Neuron (in vitro differentiated cells): ENCODE measurements around the gene SFRP5.
A peak's percentile ranks its signal among the peaks of the same experiment; 100 is the strongest.

Source experiments
- H2AFZ ChIP-seq: one replicate; pipeline ENCODE4 v1.6.1; 2013; ENCODE audit warnings: low read depth, mild to moderate bottlenecking, inconsistent platforms, low read length, moderate library complexity
- H3K27me3 ChIP-seq: one replicate; pipeline ENCODE4 v1.6.1; 2013; ENCODE audit warnings: low read length; ENCODE audit not compliant: insufficient read depth
- H3K36me3 ChIP-seq: one replicate; pipeline ENCODE4 v1.6.1; 2013; ENCODE audit warnings: low read length; ENCODE audit not compliant: insufficient read depth
- H3K4me1 ChIP-seq: one replicate; pipeline ENCODE4 v1.6.1; 2013; ENCODE audit warnings: low read length; ENCODE audit not compliant: insufficient read depth
- H3K4me3 ChIP-seq: 2 replicates; pipeline ENCODE4 v1.5.1; 2013; ENCODE audit warnings: mild to moderate bottlenecking, low read length, moderate library complexity
- H3K9me3 ChIP-seq: one replicate; pipeline ENCODE4 v1.6.1; 2013; ENCODE audit warnings: low read length

The SFRP5 gene

GRCh38 chr10:97781618-97782331, 10.0 kb upstream of the SFRP5 start:
- H3K4me3 ChIP-seq: no peak overlapping the region
- peaks cover 13% of the 10 kb centered on the region for H3K4me1 ChIP-seq
- no peak overlapping the region for H2AFZ ChIP-seq
- peaks cover 25% of the 10 kb centered on the region for H3K27me3 ChIP-seq
- no peaks in the 10 kb centered on the region for H3K9me3 ChIP-seq
- no peaks in the 10 kb centered on the region for H3K36me3 ChIP-seq

- Histone ChIP-seq H3K4me1 (peaks cover 13% of the 10 kb centered on the region), H3K4me3 (no peak overlapping the region), H3K27me3 (peaks cover 21% of the 10 kb centered on the region), H2AFZ (no peak overlapping the region), H3K36me3 (no peaks in the 10 kb centered on the region), H3K9me3 (no peaks in the 10 kb centered on the region)
These were observed 9.2 kb upstream of the SFRP5 start for GRCh38 chr10:97780841-97781617.

- Histone ChIP-seq H3K9me3 (no peaks in the 10 kb centered on the region), H3K4me3 (no peak overlapping the region), H3K36me3 (no peaks in the 10 kb centered on the region), H2AFZ (no peak overlapping the region), H3K4me1 (peaks cover 13% of the 10 kb centered on the region), H3K27me3 (peaks cover 24% of the 10 kb centered on the region)
These were observed 8.2 kb upstream of the SFRP5 start for GRCh38 chr10:97779975-97780374.

GRCh38 chr10:97779492-97779891, 7.7 kb upstream of the SFRP5 start:
- no peaks in the 10 kb centered on the region for H3K36me3 ChIP-seq
- no peak overlapping the region for H3K4me3 ChIP-seq
- no peaks in the 10 kb centered on the region for H3K9me3 ChIP-seq
- H3K4me1 ChIP-seq: peaks cover 13% of the 10 kb centered on the region
- peaks cover 28% of the 10 kb centered on the region for H3K27me3 ChIP-seq
- no peak overlapping the region for H2AFZ ChIP-seq

GRCh38 chr10:97778452-97779302, 6.9 kb upstream of the SFRP5 start:
- no peak overlapping the region for H3K4me3 ChIP-seq
- peaks cover 31% of the 10 kb centered on the region for H3K27me3 ChIP-seq
- H3K9me3 ChIP-seq: no peaks in the 10 kb centered on the region
- no peak overlapping the region for H2AFZ ChIP-seq
- H3K36me3 ChIP-seq: no peaks in the 10 kb centered on the region
- H3K4me1 ChIP-seq: peaks cover 8% of the 10 kb centered on the region

- Histone ChIP-seq H3K36me3 (no peaks in the 10 kb centered on the region), H3K9me3 (no peaks in the 10 kb centered on the region), H3K4me1 (peaks cover 8% of the 10 kb centered on the region), H3K27me3 (peaks cover 47% of the 10 kb centered on the region), H3K4me3 (no peak overlapping the region), H2AFZ (no peak overlapping the region)
These were observed 5.3 kb upstream of the SFRP5 start for GRCh38 chr10:97777143-97777542.

GRCh38 chr10:97774811-97775294, 3.1 kb upstream of the SFRP5 start:
- Histone ChIP-seq H3K27me3 (peaks cover 53% of the 10 kb centered on the region), H3K36me3 (no peaks in the 10 kb centered on the region), H2AFZ (no peak overlapping the region), H3K9me3 (no peaks in the 10 kb centered on the region), H3K4me1 (peaks cover 3% of the 10 kb centered on the region), H3K4me3 (no peak overlapping the region)

- no peak overlapping the region for H3K4me3 ChIP-seq
- H3K36me3 ChIP-seq: no peaks in the 10 kb centered on the region
- H3K4me1 ChIP-seq: peaks cover 15% of the 10 kb centered on the region
- no peaks in the 10 kb centered on the region for H3K9me3 ChIP-seq
- no peak overlapping the region for H2AFZ ChIP-seq
- H3K27me3 ChIP-seq: peaks cover 50% of the 10 kb centered on the region
These were observed 1.3 kb upstream of the SFRP5 start for GRCh38 chr10:97773096-97773495.

GRCh38 chr10:97771055-97771891, 526 bp downstream of the SFRP5 start:
- Histone ChIP-seq H3K9me3 (no peaks in the 10 kb centered on the region), H3K4me3 (peak overlapping the region; percentile 39), H3K4me1 (peaks cover 15% of the 10 kb centered on the region), H3K27me3 (peaks cover 50% of the 10 kb centered on the region), H2AFZ (no peak overlapping the region), H3K36me3 (no peaks in the 10 kb centered on the region)

- no peak overlapping the region for H3K4me3 ChIP-seq
- no peaks in the 10 kb centered on the region for H3K36me3 ChIP-seq
- peaks cover 50% of the 10 kb centered on the region for H3K27me3 ChIP-seq
- H2AFZ ChIP-seq: no peak overlapping the region
- no peaks in the 10 kb centered on the region for H3K9me3 ChIP-seq
- H3K4me1 ChIP-seq: peaks cover 15% of the 10 kb centered on the region
These were observed 1.5 kb downstream of the SFRP5 start for GRCh38 chr10:97770255-97770654.

GRCh38 chr10:97768322-97769315, 3.2 kb downstream of the SFRP5 start:
- H3K4me3 ChIP-seq: no peak overlapping the region
- no peaks in the 10 kb centered on the region for H3K36me3 ChIP-seq
- no peaks in the 10 kb centered on the region for H3K9me3 ChIP-seq
- no peak overlapping the region for H2AFZ ChIP-seq
- H3K4me1 ChIP-seq: peaks cover 15% of the 10 kb centered on the region
- peaks cover 39% of the 10 kb centered on the region for H3K27me3 ChIP-seq
